HepG2 (cell line): Measurements from ENCODE around the gene FUCA2. TPM values are rescaled to one million over a fixed set of nuclear protein-coding genes. Genes with fewer than 3 reads are reported as not detected.
"Not testable (repeated sequence)": the region's sequence is repeated elsewhere in the genome, so short reads cannot be mapped to it uniquely, and the experiment has no call there.

Experiments used
- ATAC-seq: fragments of 200-7000 bp; cut with Tn5 transposase; 3 replicates; pipeline ENCODE4 v1.9.1; 2020; ENCODE audit warnings: mild to moderate bottlenecking, moderate library complexity
- BruUV-seq: library from RNA; stranded (reverse); fragments of 400-500 nt; replicated peaks from 2 replicates; lab custom pipeline; 2021; lab: Mats Ljungman, UMichigan
- CTCF ChIA-PET: fragments of 300-600 bp; formaldehyde crosslinking; extraction: SDS; loops from one replicate; lab custom pipeline; 2021; ENCODE audit warnings: low total read pairs, inconsistent platforms, low intra/inter-chr PET ratio; lab: Yijun Ruan, JAX
- POLR2A ChIA-PET: fragments of 350-600 bp; sonication (Branson Sonifier 250); formaldehyde crosslinking; loops from one replicate; lab custom pipeline; 2020; ENCODE audit warnings: antibody characterized with exemption, inconsistent platforms; lab: Yijun Ruan, JAX
- DNase-seq: peaks from one replicate; pipeline ENCODE4 v3.0.0-alpha.2; 2015; ENCODE audit warnings: low spot score
- FAIRE-seq: peaks from 3 replicates; lab custom pipeline; 2011; peaks lifted over from hg19 to GRCh38; lab: Jason Lieb, UNC
- H2AFZ ChIP-seq: one replicate; pipeline ENCODE4 v1.6.1; 2011; ENCODE audit warnings: low read length, inconsistent platforms
- H3K27ac ChIP-seq: fragments of 300-600 bp; 3 replicates; pipeline ENCODE4 v1.8.0; 2011; ENCODE audit warnings: mixed run types, mild to moderate bottlenecking, mixed read lengths, low read length, inconsistent platforms; ENCODE audit not compliant: insufficient read depth; ENCODE audit errors: extremely low read length
- H3K27me3 ChIP-seq, 2 experiments: fragments of 200-600 bp in 1 of 2; 2 replicates in 1 of 2; 3 replicates in 1 of 2; pipeline versions ENCODE4 v1.6.0 to v1.8.0; 2011; ENCODE audit warnings: low read length in 2 of 2, mild to moderate bottlenecking in 2 of 2, moderate library complexity in 2 of 2, inconsistent platforms in 1 of 2; ENCODE audit not compliant: insufficient read depth in 2 of 2, control insufficient read depth in 1 of 2
- H3K36me3 ChIP-seq, 2 experiments: fragments of 200-600 bp in 1 of 2; replicated peaks in 1 of 2; 2 replicates in 1 of 2; 3 replicates in 1 of 2; pipeline versions ENCODE4 v1.5.1 to v1.8.0; 2011; ENCODE audit warnings: low read length in 2 of 2, inconsistent platforms in 1 of 2; ENCODE audit not compliant: insufficient read depth in 2 of 2, control insufficient read depth in 1 of 2
- H3K4me1 ChIP-seq: 2 replicates; pipeline ENCODE4 v1.5.1; 2012; ENCODE audit warnings: low read length, inconsistent platforms; ENCODE audit not compliant: insufficient read depth
- H3K4me2 ChIP-seq: 2 replicates; pipeline ENCODE4 v1.6.0; 2011; ENCODE audit warnings: low read depth, low read length, inconsistent platforms
- H3K4me3 ChIP-seq, 3 experiments: fragments of 200-600 bp in 1 of 3; sonication (generic), shearing (Covaris generic) in 1 of 3; replicated peaks in 1 of 3; 2 replicates each; pipeline ENCODE4 v1.5.1; 2011 to 2016; ENCODE audit warnings: low read length in 3 of 3, inconsistent platforms in 2 of 3, low read depth in 2 of 3, mild to moderate bottlenecking in 2 of 3, control low read depth in 1 of 3, mixed read lengths in 1 of 3; ENCODE audit not compliant: insufficient read depth in 1 of 3
- H3K79me2 ChIP-seq: one replicate; pipeline ENCODE4 v1.6.1; 2011; ENCODE audit warnings: low read length, inconsistent platforms; ENCODE audit not compliant: insufficient read depth
- H3K9ac ChIP-seq: 2 replicates; pipeline ENCODE4 v1.6.0; 2011; ENCODE audit warnings: mild to moderate bottlenecking, low read depth, low read length, inconsistent platforms; ENCODE audit not compliant: insufficient read depth
- H3K9me3 ChIP-seq: 2 replicates; pipeline ENCODE4 v1.5.1; 2012; ENCODE audit warnings: mild to moderate bottlenecking, low read length
- H4K20me1 ChIP-seq: 2 replicates; pipeline ENCODE4 v1.6.0; 2011; ENCODE audit warnings: inconsistent platforms, mild to moderate bottlenecking, low read length, moderate library complexity; ENCODE audit not compliant: insufficient read depth
- CSRNP1 ChIP-seq: sonication (generic); formaldehyde crosslinking; IDR thresholded peaks from 2 replicates; pipeline ENCODE4 v1.8.1; 2023; ENCODE audit warnings: mild to moderate bottlenecking, missing genetic modification reagents
- HOXA7 ChIP-seq: sonication (generic); formaldehyde crosslinking; IDR thresholded peaks from 2 replicates; pipeline ENCODE4 v1.8.1; 2022; ENCODE audit warnings: mild to moderate bottlenecking, missing genetic modification reagents, moderate library complexity
- MED8 ChIP-seq: sonication (generic); formaldehyde crosslinking; IDR thresholded peaks from 2 replicates; pipeline ENCODE4 v1.8.1; 2023; ENCODE audit warnings: mild to moderate bottlenecking, missing genetic modification reagents; ENCODE audit not compliant: insufficient replicate concordance
- PAX8 ChIP-seq: sonication (generic); formaldehyde crosslinking; IDR thresholded peaks from 2 replicates; pipeline ENCODE4 v1.8.0; 2022; ENCODE audit warnings: mild to moderate bottlenecking, missing genetic modification reagents, borderline replicate concordance
- PRPF4 ChIP-seq: fragments of 200-400 bp; formaldehyde crosslinking; IDR thresholded peaks from 2 replicates; pipeline ENCODE4 v1.6.1; 2016; ENCODE audit warnings: low read length, low read depth; ENCODE audit not compliant: poor library complexity, severe bottlenecking
- ZNF264 ChIP-seq: sonication (generic); formaldehyde crosslinking; IDR thresholded peaks from 2 replicates; pipeline ENCODE4 v1.4.0; 2020; ENCODE audit warnings: missing genetic modification reagents
- WGBS: methylation state at CpG from one replicate; pipeline ENCODE4 v1.1.6; 2017; ENCODE audit warnings: low lambda C conversion rate; 5-methylcytosine and 5-hydroxymethylcytosine counted together
- in situ Hi-C: cut with HindIII; loops from 2 replicates; pipeline ENCODE4 v1.10.0; 2017; ENCODE audit warnings: low pct_unique_long_range_greater_than_20kb; ENCODE audit not compliant: extremely low pct_ligation_motif_present
- intact Hi-C: fragments of 100-400 bp; cut with micrococcal nuclease; formaldehyde crosslinking; loops from one replicate; pipeline ENCODE4 v1.10.0; 2022; ENCODE audit not compliant: unreplicated experiment
- polyA plus RNA-seq, 8 experiments: library from polyadenylated mRNA; depleted of rRNA in 3 of 8; stranded (reverse) in 7 of 8; unstranded in 1 of 8; fragments of >200 nt; fragmentation: Illumina TruSeq in 4 of 8; extraction: Trizol in 4 of 8; gene quantifications; 2 replicates each; pipeline versions ENCODE4 v1.2.1 to v1.2.3, GENCODE V29; 2011 to 2016; ENCODE audit warnings: low read depth in 4 of 8, missing spikeins in 1 of 8, mixed read lengths in 1 of 8; ENCODE audit not compliant: insufficient read depth in 1 of 8
- total RNA-seq, 5 experiments: library from RNA; depleted of rRNA; stranded (reverse); fragments of >200 nt; fragmentation: Illumina TruSeq; extraction: Trizol; gene quantifications; 2 replicates each; pipeline ENCODE4 v1.2.3, GENCODE V29; 2016; ENCODE audit warnings: low read depth in 1 of 5

Gene FUCA2
- total and polyA plus RNA-seq, 2 of the 13 experiments (the other 11 are each of a cell fraction or from before 2014, with no cell fraction given): 87.4 to 144 TPM

GRCh38 chr6:143510326-143510725 is 1.2 kb downstream of the FUCA2 start:
- POLR2A ChIA-PET: interaction anchor here (4.4 kb wide), 1 partner anchor 26 kb away, joined by 38 read pairs; no protein-coding TSS in a partner anchor
- 84% methylated on average over 13 of the region's 13 CpGs for WGBS
- peak overlapping the region; percentile 81 for H3K9ac ChIP-seq
- peaks cover 13 to 25% of the 10 kb centered on the region in 2 experiments for H3K36me3 ChIP-seq
- ATAC-seq, H2AFZ ChIP-seq, H3K27ac ChIP-seq, CTCF ChIA-PET, H3K27me3 ChIP-seq, H3K9me3 ChIP-seq, in situ Hi-C loops, H4K20me1 ChIP-seq, FAIRE-seq, DNase-seq, BruUV-seq: not testable (repeated sequence)
- peak overlapping the region; percentile 85 for H3K4me2 ChIP-seq
- peaks cover 47% of the 10 kb centered on the region for H3K4me1 ChIP-seq
- peaks cover 34% of the 10 kb centered on the region for H3K79me2 ChIP-seq
- peak; percentile 23 for TF ChIP-seq PRPF4
- TF ChIP-seq CSRNP1: 0 out of 2 replicates have a peak, but pooled peaks have one; percentile 62
- TF ChIP-seq MED8: peak; percentile 6
- 0 out of 2 replicates have a peak, but pooled peaks have one; percentile 11 for TF ChIP-seq ZNF264
- peak overlapping the region; percentile 64 to 87 (median 72) for H3K4me3 ChIP-seq
- intact Hi-C loops: loop anchor here (2.0 kb wide), 1 partner anchor 60 kb away; the partner anchor contains the start of genes ADAT2 and PEX3

- no peak for FAIRE-seq
- WGBS: 94% methylated on average over 6 of the region's 6 CpGs
- BruUV-seq: no TSS peak
- DNase-seq: no peak
- Histone ChIP-seq H3K9ac (no peak overlapping the region), H3K27ac (no peak overlapping the region), H3K27me3 (no peaks in the 10 kb centered on the region), H3K4me2 (no peak overlapping the region), H3K36me3 (peaks cover 21 to 48% of the 10 kb centered on the region in 2 experiments), H3K79me2 (peaks cover 34% of the 10 kb centered on the region), H3K4me3 (no peak overlapping the region), H2AFZ (no peak overlapping the region), H4K20me1 (no peaks in the 10 kb centered on the region; the same call in 1 of the 2 replicates), H3K4me1 (peaks cover 47% of the 10 kb centered on the region), H3K9me3 (no peaks in the 10 kb centered on the region)
- ATAC-seq: no peak
- ChIA-PET CTCF (no interaction called here), POLR2A (no interaction called here)
- in situ Hi-C loops (no loop called here), intact Hi-C loops (no loop called here)
- TF ChIP-seq HOXA7 (CRISPR knock-in tag) (no peak), PAX8 (CRISPR knock-in tag) (no peak)
These were observed 4.0 kb downstream of the FUCA2 start for GRCh38 chr6:143507358-143508145.
